Chondrocyte (in vitro differentiated cells): ENCODE measurements around the gene RRP1B. TPM values are rescaled to one million over a fixed set of nuclear protein-coding genes. Genes with fewer than 3 reads are reported as not detected.

Experiments used
- DNase-seq: peaks from one replicate; pipeline ENCODE4 v3.0.0; 2021; ENCODE audit warnings: mixed read lengths, low spot score
- H3K27ac Mint-ChIP-seq: one replicate; pipeline ENCODE4 v1.8.0; 2021; ENCODE audit warnings: mild to moderate bottlenecking, moderate library complexity, mixed read lengths; ENCODE audit not compliant: unreplicated experiment
- H3K27me3 Mint-ChIP-seq: 2 replicates; pipeline ENCODE4 v1.8.0; 2021; ENCODE audit warnings: low read depth, mixed read lengths
- H3K36me3 Mint-ChIP-seq: 2 replicates; pipeline ENCODE4 v1.8.0; 2021; ENCODE audit warnings: low read depth, mixed read lengths
- H3K4me1 Mint-ChIP-seq: 2 replicates; pipeline ENCODE4 v1.8.0; 2021; ENCODE audit warnings: low read depth, mild to moderate bottlenecking, mixed read lengths
- H3K4me3 Mint-ChIP-seq: one replicate; pipeline ENCODE4 v1.8.0; 2021; ENCODE audit warnings: mild to moderate bottlenecking, moderate library complexity, mixed read lengths; ENCODE audit not compliant: unreplicated experiment
- H3K9me3 Mint-ChIP-seq: 2 replicates; pipeline ENCODE4 v1.8.0; 2021; ENCODE audit warnings: low read depth, mixed read lengths
- total RNA-seq: library from RNA; stranded (reverse); gene quantifications from 3 replicates; pipeline ENCODE4 v1.2.1, GENCODE V29; 2021
- TF ChIP-seq, protein P1 (sequence below): fragments of 200-600 bp; sonication (generic); IDR thresholded peaks from 2 replicates; pipeline ENCODE4 v1.5.0; 2021; ENCODE audit warnings: antibody characterized with exemption, mild to moderate bottlenecking, moderate library complexity

The RRP1B gene
- total RNA-seq, 1 donor from 2014 or later, result 24.5 TPM

GRCh38 chr21:43731891-43732711 is 72.7 kb downstream of the RRP1B start:
- peaks cover 7% of the 10 kb centered on the region for H3K36me3 Mint-ChIP-seq
- peak overlapping the region; percentile 45 for H3K27ac Mint-ChIP-seq
- peaks cover 72% of the 10 kb centered on the region for H3K4me1 Mint-ChIP-seq
- H3K27me3 Mint-ChIP-seq, result no peaks in the 10 kb centered on the region
- no peaks in the 10 kb centered on the region for H3K9me3 Mint-ChIP-seq
- TF ChIP-seq, protein P1, sequence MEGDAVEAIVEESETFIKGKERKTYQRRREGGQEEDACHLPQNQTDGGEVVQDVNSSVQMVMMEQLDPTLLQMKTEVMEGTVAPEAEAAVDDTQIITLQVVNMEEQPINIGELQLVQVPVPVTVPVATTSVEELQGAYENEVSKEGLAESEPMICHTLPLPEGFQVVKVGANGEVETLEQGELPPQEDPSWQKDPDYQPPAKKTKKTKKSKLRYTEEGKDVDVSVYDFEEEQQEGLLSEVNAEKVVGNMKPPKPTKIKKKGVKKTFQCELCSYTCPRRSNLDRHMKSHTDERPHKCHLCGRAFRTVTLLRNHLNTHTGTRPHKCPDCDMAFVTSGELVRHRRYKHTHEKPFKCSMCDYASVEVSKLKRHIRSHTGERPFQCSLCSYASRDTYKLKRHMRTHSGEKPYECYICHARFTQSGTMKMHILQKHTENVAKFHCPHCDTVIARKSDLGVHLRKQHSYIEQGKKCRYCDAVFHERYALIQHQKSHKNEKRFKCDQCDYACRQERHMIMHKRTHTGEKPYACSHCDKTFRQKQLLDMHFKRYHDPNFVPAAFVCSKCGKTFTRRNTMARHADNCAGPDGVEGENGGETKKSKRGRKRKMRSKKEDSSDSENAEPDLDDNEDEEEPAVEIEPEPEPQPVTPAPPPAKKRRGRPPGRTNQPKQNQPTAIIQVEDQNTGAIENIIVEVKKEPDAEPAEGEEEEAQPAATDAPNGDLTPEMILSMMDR, result no peak
- DNase-seq, result no peak
- no peak overlapping the region for H3K4me3 Mint-ChIP-seq

GRCh38 chr21:43733060-43733459 is 73.7 kb downstream of the RRP1B start:
- Mint-ChIP-seq H3K27me3 (no peaks in the 10 kb centered on the region), H3K9me3 (no peaks in the 10 kb centered on the region), H3K4me1 (peaks cover 62% of the 10 kb centered on the region), H3K36me3 (peaks cover 7% of the 10 kb centered on the region), H3K4me3 (no peak overlapping the region), H3K27ac (peak overlapping the region; percentile 89)
- DNase-seq, result no peak
- TF ChIP-seq, protein P1, result no peak

DNA sequence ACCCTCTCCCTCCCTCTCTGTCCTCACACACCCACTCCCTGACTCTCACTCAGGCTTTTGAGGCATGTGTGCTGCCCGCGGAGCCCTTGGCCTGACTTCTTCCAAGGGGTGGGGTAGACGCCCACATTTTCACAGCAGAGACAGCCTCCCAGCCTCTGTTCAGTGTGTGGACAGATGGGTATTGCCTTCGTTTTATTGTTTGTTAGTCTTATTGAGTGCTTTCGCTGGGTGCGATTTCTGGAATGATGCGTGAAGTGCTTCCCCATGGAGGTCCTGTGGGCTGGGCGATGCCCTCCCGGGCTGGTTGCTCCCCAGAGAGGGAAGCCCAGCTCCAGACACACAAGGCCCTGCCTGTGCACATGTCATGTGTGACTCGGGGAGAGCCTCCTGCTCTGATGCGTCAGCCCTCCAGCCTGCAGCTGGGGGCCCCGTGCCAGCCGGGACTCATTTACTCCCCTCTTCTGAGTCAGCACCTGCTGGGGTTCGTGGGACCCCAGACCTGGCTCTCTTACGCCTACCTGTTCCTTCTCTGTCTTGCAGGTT is 74.2 kb downstream of the RRP1B start:
- peak overlapping the region; percentile 51 for H3K4me3 Mint-ChIP-seq
- H3K4me1 Mint-ChIP-seq, result peaks cover 57% of the 10 kb centered on the region
- no peaks in the 10 kb centered on the region for H3K27me3 Mint-ChIP-seq
- peak overlapping the region; percentile 89 for H3K27ac Mint-ChIP-seq
- H3K9me3 Mint-ChIP-seq, result no peaks in the 10 kb centered on the region
- TF ChIP-seq, protein P1, result no peak
- H3K36me3 Mint-ChIP-seq, result peaks cover 10% of the 10 kb centered on the region
- DNase-seq, result peak; percentile 90

- peak overlapping the region; percentile 89 for H3K27ac Mint-ChIP-seq
These were observed 75.0 kb downstream of the RRP1B start for GRCh38 chr21:43734131-43734927.

GRCh38 chr21:43734928-43735229 is 75.5 kb downstream of the RRP1B start:
- H3K27ac Mint-ChIP-seq, result peak overlapping the region; percentile 41
- H3K4me1 Mint-ChIP-seq, result peaks cover 45% of the 10 kb centered on the region
- H3K9me3 Mint-ChIP-seq, result no peaks in the 10 kb centered on the region
- H3K27me3 Mint-ChIP-seq, result no peaks in the 10 kb centered on the region
- TF ChIP-seq, protein P1, result no peak
- H3K36me3 Mint-ChIP-seq, result peaks cover 10% of the 10 kb centered on the region
- DNase-seq, result no peak
- H3K4me3 Mint-ChIP-seq, result peak overlapping the region; percentile 25

More at GRCh38 chr21:43734131-43734927, 75.0 kb downstream of the RRP1B start:
- Mint-ChIP-seq H3K4me1 (peaks cover 51% of the 10 kb centered on the region), H3K36me3 (peaks cover 10% of the 10 kb centered on the region), H3K4me3 (peak overlapping the region; percentile 25), H3K27me3 (no peaks in the 10 kb centered on the region), H3K9me3 (no peaks in the 10 kb centered on the region)
- TF ChIP-seq, protein P1, result no peak
- DNase-seq, result peak; percentile 92
